Measurements from ENCODE around the gene FAF1. TPM values are rescaled to one million over a fixed set of nuclear protein-coding genes. Genes with fewer than 3 reads are reported as not detected.

FAF1 gene
- total RNA-seq, 1 donor from 2014 or later: 52.0 TPM

- H3K27ac Mint-ChIP-seq (ENCODE audit: unreplicated experiment): no peak overlapping the region
- no peaks in the 10 kb centered on the region for H3K9me3 Mint-ChIP-seq (ENCODE audit: unreplicated experiment)
- no peaks in the 10 kb centered on the region for H3K36me3 Mint-ChIP-seq (ENCODE audit: unreplicated experiment)
- no peak for TF ChIP-seq CTCF (IDR thresholded peaks at IDR 0.05)
- no peak for DNase-seq (ENCODE audit: extremely low spot score, unreplicated experiment)
- H3K27me3 Mint-ChIP-seq (ENCODE audit: unreplicated experiment): peaks cover 34% of the 10 kb centered on the region
- H3K4me1 Mint-ChIP-seq (ENCODE audit: unreplicated experiment): no peaks in the 10 kb centered on the region
- H3K4me3 Mint-ChIP-seq (ENCODE audit: unreplicated experiment): no peak overlapping the region
Measured at GRCh38 chr1:50992532-50993318, 32.7 kb upstream of the FAF1 start.

GRCh38 chr1:50989694-50990093 lies 29.6 kb upstream of the FAF1 start:
- DNase-seq (ENCODE audit: extremely low spot score, unreplicated experiment): no peak
- Mint-ChIP-seq H3K4me3 (ENCODE audit: unreplicated experiment) (no peak overlapping the region), H3K9me3 (ENCODE audit: unreplicated experiment) (no peaks in the 10 kb centered on the region), H3K36me3 (ENCODE audit: unreplicated experiment) (no peaks in the 10 kb centered on the region), H3K27me3 (ENCODE audit: unreplicated experiment) (peaks cover 34% of the 10 kb centered on the region), H3K4me1 (ENCODE audit: unreplicated experiment) (no peaks in the 10 kb centered on the region), H3K27ac (ENCODE audit: unreplicated experiment) (no peak overlapping the region)
- TF ChIP-seq CTCF (IDR thresholded peaks at IDR 0.05): no peak

- Mint-ChIP-seq H3K9me3 (ENCODE audit: unreplicated experiment) (no peaks in the 10 kb centered on the region), H3K4me1 (ENCODE audit: unreplicated experiment) (no peaks in the 10 kb centered on the region), H3K27ac (ENCODE audit: unreplicated experiment) (no peak overlapping the region), H3K4me3 (ENCODE audit: unreplicated experiment) (no peak overlapping the region), H3K27me3 (ENCODE audit: unreplicated experiment) (peaks cover 55% of the 10 kb centered on the region), H3K36me3 (ENCODE audit: unreplicated experiment) (no peaks in the 10 kb centered on the region)
- TF ChIP-seq CTCF (IDR thresholded peaks at IDR 0.05): no peak
- DNase-seq (ENCODE audit: extremely low spot score, unreplicated experiment): no peak
Measured at GRCh38 chr1:50986653-50987052, 26.6 kb upstream of the FAF1 start.

GRCh38 chr1:50985094-50985493 lies 25.0 kb upstream of the FAF1 start:
- Mint-ChIP-seq H3K27me3 (ENCODE audit: unreplicated experiment) (peaks cover 67% of the 10 kb centered on the region), H3K9me3 (ENCODE audit: unreplicated experiment) (no peaks in the 10 kb centered on the region), H3K4me1 (ENCODE audit: unreplicated experiment) (no peaks in the 10 kb centered on the region), H3K36me3 (ENCODE audit: unreplicated experiment) (no peaks in the 10 kb centered on the region), H3K27ac (ENCODE audit: unreplicated experiment) (no peak overlapping the region), H3K4me3 (ENCODE audit: unreplicated experiment) (no peak overlapping the region)
- DNase-seq (ENCODE audit: extremely low spot score, unreplicated experiment): no peak
- TF ChIP-seq CTCF (IDR thresholded peaks at IDR 0.05): no peak

GRCh38 chr1:50983219-50983802 lies 23.2 kb upstream of the FAF1 start:
- Mint-ChIP-seq H3K27me3 (ENCODE audit: unreplicated experiment) (peaks cover 80% of the 10 kb centered on the region), H3K27ac (ENCODE audit: unreplicated experiment) (no peak overlapping the region), H3K4me1 (ENCODE audit: unreplicated experiment) (peaks cover 8% of the 10 kb centered on the region), H3K4me3 (ENCODE audit: unreplicated experiment) (no peak overlapping the region), H3K36me3 (ENCODE audit: unreplicated experiment) (peaks cover 2% of the 10 kb centered on the region), H3K9me3 (ENCODE audit: unreplicated experiment) (no peaks in the 10 kb centered on the region)
- DNase-seq (ENCODE audit: extremely low spot score, unreplicated experiment): no peak
- TF ChIP-seq CTCF (IDR thresholded peaks at IDR 0.05): no peak
